OCI-LY3 (cell line): Measurements from ENCODE around the gene CPNE2.

Experiments
- H2AFZ ChIP-seq: fragments of 200-600, 300-600 bp; shearing (Covaris generic); 2 replicates; pipeline ENCODE4 v1.6.0; 2014; ENCODE audit warnings: antibody characterized with exemption, low read depth, low read length
- H3K27ac ChIP-seq: fragments of 200-600, 300-600 bp; sonication (generic); 2 replicates; pipeline ENCODE4 v1.5.1; 2014; ENCODE audit warnings: mild to moderate bottlenecking, low read length, moderate library complexity, mixed read lengths
- H3K27me3 ChIP-seq: fragments of 200-600, 300-600 bp; sonication (generic); 2 replicates; pipeline ENCODE4 v1.6.1; 2014; ENCODE audit warnings: low read depth, low read length, mixed read lengths
- H3K36me3 ChIP-seq: fragments of 200-600, 300-600 bp; sonication (generic); replicated peaks from 2 replicates; pipeline ENCODE3; 2014; ENCODE audit warnings: low read depth, low read length, mixed read lengths
- H3K4me1 ChIP-seq: fragments of 300-600, 200-600 bp; sonication (generic); 2 replicates; pipeline ENCODE4 v1.6.1; 2014; ENCODE audit warnings: low read length, mixed read lengths
- H3K4me2 ChIP-seq: fragments of 200-600, 300-600 bp; sonication (generic); 2 replicates; pipeline ENCODE4 v1.6.1; 2014; ENCODE audit warnings: low read length, mixed read lengths
- H3K4me3 ChIP-seq: fragments of 300-600, 200-600 bp; sonication (generic); 2 replicates; pipeline ENCODE4 v1.5.1; 2014; ENCODE audit warnings: antibody characterized with exemption, mild to moderate bottlenecking, low read length, moderate library complexity
- H3K79me2 ChIP-seq: fragments of 300-600, 200-600 bp; shearing (Covaris generic); 2 replicates; pipeline ENCODE4 v1.6.1; 2014; ENCODE audit warnings: mild to moderate bottlenecking, low read length, mixed read lengths
- H3K9ac ChIP-seq: fragments of 300-600, 200-600 bp; shearing (Covaris generic); 2 replicates; pipeline ENCODE4 v1.6.0; 2014; ENCODE audit warnings: mild to moderate bottlenecking, low read length, moderate library complexity
- H3K9me3 ChIP-seq: fragments of 200-600, 300-600 bp; shearing (Covaris generic); 2 replicates; pipeline ENCODE4 v1.6.1; 2014; ENCODE audit warnings: low read length, mixed read lengths; ENCODE audit not compliant: insufficient read depth
- H4K20me1 ChIP-seq: fragments of 200-600, 300-600 bp; sonication (generic); 2 replicates; pipeline ENCODE4 v1.6.1; 2016; ENCODE audit warnings: low read length, mixed read lengths; ENCODE audit not compliant: insufficient read depth
- EZH2phosphoT487 ChIP-seq: fragments of 200-600 bp; shearing (Covaris generic); IDR thresholded peaks from 2 replicates; pipeline ENCODE4 v1.6.1; 2018; ENCODE audit warnings: antibody characterized with exemption, mixed run types, low read depth
- TF ChIP-seq, protein P1 (sequence below): fragments of 200-600, 300-600 bp; sonication (generic); IDR thresholded peaks from 2 replicates; pipeline ENCODE4 v1.5.1; 2014; ENCODE audit warnings: antibody characterized with exemption, low read length, low read depth

CPNE2 gene

GRCh38 chr16:57175896-57176295 is 83.5 kb downstream of the CPNE2 start:
- H3K9me3 ChIP-seq, result no peaks in the 10 kb centered on the region
- H3K4me1 ChIP-seq, result no peaks in the 10 kb centered on the region
- H3K4me2 ChIP-seq, result no peak overlapping the region
- H3K27me3 ChIP-seq, result no peaks in the 10 kb centered on the region
- H3K9ac ChIP-seq, result no peak overlapping the region
- H3K79me2 ChIP-seq, result peaks cover 19% of the 10 kb centered on the region
- TF ChIP-seq, protein P1, sequence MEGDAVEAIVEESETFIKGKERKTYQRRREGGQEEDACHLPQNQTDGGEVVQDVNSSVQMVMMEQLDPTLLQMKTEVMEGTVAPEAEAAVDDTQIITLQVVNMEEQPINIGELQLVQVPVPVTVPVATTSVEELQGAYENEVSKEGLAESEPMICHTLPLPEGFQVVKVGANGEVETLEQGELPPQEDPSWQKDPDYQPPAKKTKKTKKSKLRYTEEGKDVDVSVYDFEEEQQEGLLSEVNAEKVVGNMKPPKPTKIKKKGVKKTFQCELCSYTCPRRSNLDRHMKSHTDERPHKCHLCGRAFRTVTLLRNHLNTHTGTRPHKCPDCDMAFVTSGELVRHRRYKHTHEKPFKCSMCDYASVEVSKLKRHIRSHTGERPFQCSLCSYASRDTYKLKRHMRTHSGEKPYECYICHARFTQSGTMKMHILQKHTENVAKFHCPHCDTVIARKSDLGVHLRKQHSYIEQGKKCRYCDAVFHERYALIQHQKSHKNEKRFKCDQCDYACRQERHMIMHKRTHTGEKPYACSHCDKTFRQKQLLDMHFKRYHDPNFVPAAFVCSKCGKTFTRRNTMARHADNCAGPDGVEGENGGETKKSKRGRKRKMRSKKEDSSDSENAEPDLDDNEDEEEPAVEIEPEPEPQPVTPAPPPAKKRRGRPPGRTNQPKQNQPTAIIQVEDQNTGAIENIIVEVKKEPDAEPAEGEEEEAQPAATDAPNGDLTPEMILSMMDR, result no peak
- no peak for TF ChIP-seq EZH2phosphoT487
- no peak overlapping the region for H3K27ac ChIP-seq
- H3K4me3 ChIP-seq, result no peak overlapping the region
- H3K36me3 ChIP-seq, result peaks cover 19% of the 10 kb centered on the region
- no peaks in the 10 kb centered on the region for H4K20me1 ChIP-seq
- no peak overlapping the region for H2AFZ ChIP-seq

GRCh38 chr16:57178196-57178595 is 85.8 kb downstream of the CPNE2 start:
- H2AFZ ChIP-seq, result no peak overlapping the region
- H3K27ac ChIP-seq, result no peak overlapping the region
- no peak overlapping the region for H3K4me2 ChIP-seq
- no peak overlapping the region for H3K9ac ChIP-seq
- no peaks in the 10 kb centered on the region for H4K20me1 ChIP-seq
- H3K79me2 ChIP-seq, result peaks cover 41% of the 10 kb centered on the region
- H3K4me3 ChIP-seq, result no peak overlapping the region
- no peaks in the 10 kb centered on the region for H3K9me3 ChIP-seq
- no peak for TF ChIP-seq EZH2phosphoT487
- TF ChIP-seq, protein P1, result no peak
- H3K4me1 ChIP-seq, result no peaks in the 10 kb centered on the region
- H3K36me3 ChIP-seq, result peaks cover 3% of the 10 kb centered on the region
- H3K27me3 ChIP-seq, result no peaks in the 10 kb centered on the region

DNA sequence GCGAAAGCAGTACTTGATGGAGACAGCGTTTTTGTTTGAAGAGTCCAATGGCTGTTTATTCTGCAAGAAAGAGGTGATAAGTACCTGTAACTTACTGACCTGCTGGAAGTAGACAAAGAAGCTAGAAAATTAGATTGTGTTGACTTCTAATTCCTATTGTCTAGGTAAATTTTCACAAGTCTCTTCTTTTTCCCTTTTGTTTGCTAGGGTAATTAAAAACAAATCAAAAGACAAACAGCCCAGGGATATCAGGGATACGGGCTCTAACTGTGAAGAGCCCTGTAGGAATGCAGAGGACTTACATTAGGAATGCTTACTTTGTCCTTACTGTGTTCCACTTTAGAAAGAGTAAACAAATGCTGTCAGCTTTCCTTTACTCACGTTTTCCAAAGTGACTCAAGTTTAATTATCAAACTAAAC is 86.4 kb downstream of the CPNE2 start:
- H3K79me2 ChIP-seq, result peaks cover 47% of the 10 kb centered on the region
- no peak overlapping the region for H3K9ac ChIP-seq
- H3K4me2 ChIP-seq, result no peak overlapping the region
- no peaks in the 10 kb centered on the region for H3K27me3 ChIP-seq
- no peak overlapping the region for H3K27ac ChIP-seq
- H4K20me1 ChIP-seq, result no peaks in the 10 kb centered on the region
- TF ChIP-seq, protein P1, result no peak
- TF ChIP-seq EZH2phosphoT487, result no peak
- H3K9me3 ChIP-seq, result no peaks in the 10 kb centered on the region
- H3K4me3 ChIP-seq, result no peak overlapping the region
- H3K4me1 ChIP-seq, result no peaks in the 10 kb centered on the region; the same call in 1 of the 2 replicates
- no peak overlapping the region for H2AFZ ChIP-seq
- peaks cover 3% of the 10 kb centered on the region for H3K36me3 ChIP-seq

DNA sequence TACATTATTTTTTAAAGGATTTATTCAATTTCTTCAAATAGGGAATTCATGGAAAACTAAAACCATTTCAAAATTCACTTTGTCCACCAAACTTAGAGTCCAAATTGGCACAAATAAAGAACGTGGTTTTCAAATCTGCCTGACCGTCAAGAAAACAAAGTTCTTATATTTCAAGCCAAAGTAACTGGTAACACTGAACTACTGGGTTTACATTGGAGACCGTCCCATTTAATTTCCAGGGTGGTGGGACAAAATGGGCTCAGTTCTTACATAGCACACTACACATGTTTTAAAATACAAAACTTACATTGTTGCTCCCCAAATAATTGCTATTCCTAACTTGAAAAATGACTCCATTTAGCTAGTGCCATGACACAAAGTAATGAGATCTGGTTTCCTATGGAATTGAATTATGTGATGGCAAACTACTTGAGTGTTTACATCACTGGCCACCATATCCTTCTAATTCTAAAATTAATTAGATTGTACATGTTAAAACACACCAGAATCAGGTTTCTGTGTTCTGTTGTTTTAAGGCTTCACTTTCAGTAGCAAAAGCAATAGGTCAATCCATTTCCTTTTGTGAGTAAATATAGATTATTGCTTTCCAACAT is 86.9 kb downstream of the CPNE2 start:
- H3K27me3 ChIP-seq, result no peaks in the 10 kb centered on the region
- no peak overlapping the region for H2AFZ ChIP-seq
- H3K9me3 ChIP-seq, result no peaks in the 10 kb centered on the region
- H3K4me3 ChIP-seq, result no peak overlapping the region
- no peaks in the 10 kb centered on the region for H4K20me1 ChIP-seq
- peaks cover 3% of the 10 kb centered on the region for H3K36me3 ChIP-seq
- no peak overlapping the region for H3K9ac ChIP-seq
- no peak overlapping the region for H3K4me2 ChIP-seq
- H3K27ac ChIP-seq, result no peak overlapping the region
- TF ChIP-seq, protein P1, result no peak
- no peak for TF ChIP-seq EZH2phosphoT487
- peaks cover 53% of the 10 kb centered on the region for H3K79me2 ChIP-seq
- H3K4me1 ChIP-seq, result peaks cover 5% of the 10 kb centered on the region
